Suprapubic skin (tissue), 4 donors: Measurements from ENCODE around the gene NDUFV3.
"Not testable (repeated sequence)": the region's sequence is repeated elsewhere in the genome, so short reads cannot be mapped to it uniquely, and the experiment has no call there.

Source experiments
- CTCF ChIP-seq, 2 donors: fragments of 200-600 bp in 1 of 2; fragments of 450-650 bp in 1 of 2; sonication (generic) in 1 of 2; IDR thresholded peaks; one replicate each; pipeline ENCODE4 v1.5.1; 2016 to 2019; ENCODE audit warnings: antibody characterized with exemption in 2 of 2, mild to moderate bottlenecking in 1 of 2, moderate library complexity in 1 of 2
- POLR2A ChIP-seq, 2 donors: fragments of 450-650 bp; IDR thresholded peaks; one replicate each; pipeline ENCODE4 v1.6.1; 2017; ENCODE audit warnings: antibody characterized with exemption in 2 of 2, mild to moderate bottlenecking in 2 of 2, moderate library complexity in 2 of 2
- POLR2AphosphoS5 ChIP-seq, 3 donors: sonication (generic); formaldehyde crosslinking; IDR thresholded peaks; one replicate each; pipeline ENCODE4 v1.6.1; 2017; ENCODE audit warnings: antibody characterized with exemption in 3 of 3

GRCh38 chr21:42932378-42933136 is 39.4 kb downstream of the NDUFV3 start:
- TF ChIP-seq POLR2A, POLR2AphosphoS5, CTCF (IDR thresholded peaks at IDR 0.05): not testable (repeated sequence)
